Measurements from ENCODE around the gene SEC16A. TPM values are rescaled to one million over a fixed set of nuclear protein-coding genes. Genes with fewer than 3 reads are reported as not detected.

The SEC16A gene
- total and polyA plus RNA-seq, 11 donors, result 20.9 to 53.3 (median 29.9) TPM

DNA sequence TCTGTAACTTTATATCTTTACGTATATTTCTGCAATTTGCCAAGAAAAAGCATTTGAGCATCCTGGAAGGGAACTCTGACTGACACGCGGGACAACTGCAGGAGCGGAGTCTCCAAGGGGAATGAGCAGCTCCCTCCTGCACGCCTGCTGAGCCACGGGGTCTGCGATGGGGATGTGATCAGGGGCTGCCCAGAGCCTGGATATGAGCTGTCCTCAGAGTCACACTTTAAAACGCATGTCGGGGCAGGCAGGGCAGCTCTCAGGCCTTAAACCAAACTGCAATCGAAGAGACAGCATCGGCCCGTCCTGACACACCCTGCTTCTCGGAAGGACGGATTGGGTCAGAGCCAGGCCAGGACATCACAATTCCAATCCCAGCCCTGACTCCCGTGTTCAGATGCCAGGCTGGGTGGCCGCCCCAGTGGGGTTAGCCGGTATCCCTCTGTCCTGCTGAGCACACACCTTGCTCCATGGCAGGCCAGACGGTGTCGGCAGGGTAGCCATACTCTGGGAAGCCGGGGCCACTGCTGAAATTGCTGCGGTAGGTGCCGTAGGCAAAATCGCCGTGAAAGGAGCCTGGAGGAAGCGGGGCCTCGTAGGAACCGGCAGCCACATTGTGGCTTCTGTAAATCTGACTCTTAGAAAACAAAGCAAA is 17.2 kb downstream of the SEC16A start:
- Histone ChIP-seq H3K4me1 (no peaks in the 10 kb centered on the region), H3K27ac (no peak overlapping the region), H3K9me3 (no peaks in the 10 kb centered on the region), H3K27me3 (no peaks in the 10 kb centered on the region), H3K36me3 (peaks cover 7 to 100% (median 100%) of the 10 kb centered on the region in 9 donors), H3K4me3 (no peak overlapping the region)
- intact Hi-C loops (cut with DNase I), result no loop called here
- DNase-seq, result no peak
- no peak for ATAC-seq
- TF ChIP-seq, protein P1, sequence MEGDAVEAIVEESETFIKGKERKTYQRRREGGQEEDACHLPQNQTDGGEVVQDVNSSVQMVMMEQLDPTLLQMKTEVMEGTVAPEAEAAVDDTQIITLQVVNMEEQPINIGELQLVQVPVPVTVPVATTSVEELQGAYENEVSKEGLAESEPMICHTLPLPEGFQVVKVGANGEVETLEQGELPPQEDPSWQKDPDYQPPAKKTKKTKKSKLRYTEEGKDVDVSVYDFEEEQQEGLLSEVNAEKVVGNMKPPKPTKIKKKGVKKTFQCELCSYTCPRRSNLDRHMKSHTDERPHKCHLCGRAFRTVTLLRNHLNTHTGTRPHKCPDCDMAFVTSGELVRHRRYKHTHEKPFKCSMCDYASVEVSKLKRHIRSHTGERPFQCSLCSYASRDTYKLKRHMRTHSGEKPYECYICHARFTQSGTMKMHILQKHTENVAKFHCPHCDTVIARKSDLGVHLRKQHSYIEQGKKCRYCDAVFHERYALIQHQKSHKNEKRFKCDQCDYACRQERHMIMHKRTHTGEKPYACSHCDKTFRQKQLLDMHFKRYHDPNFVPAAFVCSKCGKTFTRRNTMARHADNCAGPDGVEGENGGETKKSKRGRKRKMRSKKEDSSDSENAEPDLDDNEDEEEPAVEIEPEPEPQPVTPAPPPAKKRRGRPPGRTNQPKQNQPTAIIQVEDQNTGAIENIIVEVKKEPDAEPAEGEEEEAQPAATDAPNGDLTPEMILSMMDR (IDR thresholded peaks at IDR 0.05), result no peak
- TF ChIP-seq POLR2A (IDR thresholded peaks at IDR 0.05), result no peak
- WGBS, 4 donors, result 93 to 96% (median 93%) methylated on average over 26 to 27 of the region's 27 CpGs

GRCh38 chr9:136464241-136464640 is 18.6 kb downstream of the SEC16A start:
- Histone ChIP-seq H3K4me3 (no peak overlapping the region), H3K27me3 (no peaks in the 10 kb centered on the region), H3K27ac (no peak overlapping the region), H3K4me1 (no peaks in the 10 kb centered on the region), H3K9me3 (no peaks in the 10 kb centered on the region), H3K36me3 (peaks cover 5 to 100% (median 100%) of the 10 kb centered on the region in 9 donors)
- intact Hi-C loops (cut with DNase I), result no loop called here
- TF ChIP-seq POLR2A (IDR thresholded peaks at IDR 0.05), result no peak
- TF ChIP-seq, protein P1 (IDR thresholded peaks at IDR 0.05), result no peak
- ATAC-seq, result no peak
- WGBS, 4 donors, result 92 to 96% (median 94%) methylated on average over 6 of the region's 6 CpGs
- no peak for DNase-seq

DNA sequence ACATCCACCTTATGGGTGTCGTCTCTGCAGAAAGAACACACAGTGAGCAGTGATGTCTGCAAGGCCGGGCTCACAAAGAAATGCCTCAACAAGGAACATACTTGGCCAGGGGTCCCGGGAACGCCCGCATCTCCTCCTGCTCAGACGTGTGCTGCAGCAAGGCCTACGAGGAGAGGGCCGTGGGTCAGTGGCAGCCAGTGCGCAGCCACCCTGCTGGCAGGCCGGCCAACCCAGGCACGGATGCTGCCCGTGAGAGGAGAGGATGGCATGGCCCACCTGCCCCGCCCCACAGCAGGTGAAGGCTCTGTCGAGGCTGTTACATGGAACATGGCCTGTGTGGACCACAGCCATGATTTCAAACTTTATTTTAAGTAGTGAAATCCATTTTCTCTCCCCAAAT is 19.3 kb downstream of the SEC16A start:
- Histone ChIP-seq H3K9me3 (no peaks in the 10 kb centered on the region), H3K36me3 (peaks cover 5 to 100% (median 100%) of the 10 kb centered on the region in 9 donors), H3K27me3 (no peaks in the 10 kb centered on the region), H3K4me1 (no peaks in the 10 kb centered on the region), H3K4me3 (no peak overlapping the region), H3K27ac (no peak overlapping the region)
- 91 to 94% (median 93%) methylated on average over 14 of the region's 14 CpGs for WGBS, 4 donors
- DNase-seq (no peak), ATAC-seq (no peak)
- intact Hi-C loops (cut with DNase I), result no loop called here
- no peak for TF ChIP-seq POLR2A (IDR thresholded peaks at IDR 0.05)
- TF ChIP-seq, protein P1 (IDR thresholded peaks at IDR 0.05), result no peak

DNA sequence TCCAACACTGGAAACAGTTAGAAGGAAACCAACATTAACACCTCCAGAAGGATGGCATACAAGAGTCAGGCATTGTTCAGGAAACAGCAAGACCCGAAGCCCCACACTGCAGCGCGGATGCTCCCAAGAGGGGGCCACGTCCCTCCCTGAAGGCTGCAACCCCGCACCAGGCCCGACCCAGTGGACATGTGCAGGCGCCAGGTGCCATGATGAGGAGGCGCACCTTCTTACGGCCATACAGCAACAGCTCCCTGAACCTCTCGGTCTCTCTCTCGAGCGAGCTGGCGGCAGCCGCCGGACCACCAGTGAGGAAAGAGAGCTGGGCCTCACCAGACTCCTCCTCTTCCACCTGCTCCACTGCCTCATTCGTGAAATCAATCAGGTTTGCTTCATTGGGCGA is 20.2 kb downstream of the SEC16A start:
- H3K27ac ChIP-seq, result no peak overlapping the region
- no peak overlapping the region for H3K4me3 ChIP-seq
- peaks cover 5 to 100% (median 100%) of the 10 kb centered on the region in 9 donors for H3K36me3 ChIP-seq
- intact Hi-C loops (cut with DNase I), result no loop called here
- no peaks in the 10 kb centered on the region for H3K4me1 ChIP-seq
- H3K9me3 ChIP-seq, result no peaks in the 10 kb centered on the region
- 90 to 95% (median 94%) methylated on average over 14 to 17 of the region's 17 CpGs for WGBS, 4 donors
- DNase-seq (no peak), ATAC-seq (no peak)
- H3K27me3 ChIP-seq, result no peaks in the 10 kb centered on the region
- TF ChIP-seq, protein P1 (IDR thresholded peaks at IDR 0.05), result no peak
- no peak for TF ChIP-seq POLR2A (IDR thresholded peaks at IDR 0.05)
